GM21390 (cell line): ENCODE measurements around the gene C6orf15.

Source experiments
- ATAC-seq: cut with Tn5 transposase; IDR thresholded peaks from one replicate; pipeline ENCODE4 v1.9.1; 2021; ENCODE audit not compliant: unreplicated experiment

C6orf15 gene

GRCh38 chr6:31112478-31112877 lies at the start of gene C6orf15:
C6orf15 (minus strand) TSS chr6:31112575; CDS start chr6:31112555, 20 bp downstream.
- ATAC-seq, result no peak

- no peak for ATAC-seq
Measured at GRCh38 chr6:31161216-31162126, 49.1 kb upstream of the C6orf15 start.

- ATAC-seq, result no peak
Measured at GRCh38 chr6:31158863-31159855, 46.8 kb upstream of the C6orf15 start.

- peak; percentile 79 for ATAC-seq
Measured at GRCh38 chr6:31158140-31158862, 45.9 kb upstream of the C6orf15 start, which contains the start of gene TCF19. TCF19 (plus strand) TSS chr6:31158589; CDS start chr6:31159470, 881 bp downstream.

- ATAC-seq, result no peak
Measured at GRCh38 chr6:31157513-31158139, 45.3 kb upstream of the C6orf15 start, which contains the start of gene CCHCR1. CCHCR1 (minus strand) TSS chr6:31157802; CDS start chr6:31157600, 202 bp downstream.

GRCh38 chr6:31156641-31157040 lies 44.3 kb upstream of the C6orf15 start:
- ATAC-seq, result no peak

GRCh38 chr6:31154436-31154835 lies 42.1 kb upstream of the C6orf15 start:
- ATAC-seq, result no peak

GRCh38 chr6:31152781-31153180 lies 40.4 kb upstream of the C6orf15 start:
- ATAC-seq, result no peak

GRCh38 chr6:31149827-31150447 lies 37.6 kb upstream of the C6orf15 start:
- ATAC-seq, result no peak

GRCh38 chr6:31145386-31145785 lies 33.0 kb upstream of the C6orf15 start:
- ATAC-seq, result no peak

GRCh38 chr6:31144970-31145340 lies 32.6 kb upstream of the C6orf15 start:
- no peak for ATAC-seq

- ATAC-seq, result no peak
Measured at GRCh38 chr6:31144296-31144969, 32.1 kb upstream of the C6orf15 start.

- no peak for ATAC-seq
Measured at GRCh38 chr6:31143148-31143547, 30.8 kb upstream of the C6orf15 start.

- no peak for ATAC-seq
Measured at GRCh38 chr6:31142361-31142761, 30.0 kb upstream of the C6orf15 start.

- no peak for ATAC-seq
Measured at GRCh38 chr6:31140643-31141042, 28.3 kb upstream of the C6orf15 start.

- no peak for ATAC-seq
Measured at GRCh38 chr6:31139599-31139998, 27.2 kb upstream of the C6orf15 start.

- no peak for ATAC-seq
Measured at GRCh38 chr6:31138982-31139381, 26.6 kb upstream of the C6orf15 start, which contains the start of gene PSORS1C2. PSORS1C2 (minus strand) TSS chr6:31139066; CDS start chr6:31139026, 40 bp downstream.

GRCh38 chr6:31135710-31136109 lies 23.3 kb upstream of the C6orf15 start:
- no peak for ATAC-seq

- ATAC-seq, result no peak
Measured at GRCh38 chr6:31132806-31133205, 20.4 kb upstream of the C6orf15 start.
